A549 (cell line): ENCODE measurements around the gene FAM53B. TPM values are rescaled to one million over a fixed set of nuclear protein-coding genes. Genes with fewer than 3 reads are reported as not detected.

Experiments used
- ATAC-seq, 2 experiments: fragments of 200-7000 bp in 1 of 2; fragments of >200 bp in 1 of 2; cut with Nextera tagmentation in 1 of 2; cut with Tn5 transposase in 1 of 2; 3 replicates each; pipeline versions ENCODE4 v1.8.0 to v1.9.1; 2018 to 2020; ENCODE audit warnings: mild to moderate bottlenecking in 1 of 2, moderate library complexity in 1 of 2
- CTCF ChIA-PET: fragments of 300-600 bp; sonication (Branson Sonifier 250); formaldehyde crosslinking; extraction: SDS; loops from one replicate; lab custom pipeline; 2021; ENCODE audit warnings: antibody characterized with exemption, inconsistent platforms; lab: Yijun Ruan, JAX
- POLR2A ChIA-PET: fragments of 350-600 bp; formaldehyde crosslinking; extraction: SDS; loops from one replicate; lab custom pipeline; 2021; ENCODE audit warnings: antibody characterized with exemption, inconsistent platforms; lab: Yijun Ruan, JAX
- DNase-seq, 2 experiments: peaks; one replicate each; pipeline versions ENCODE4 v3.0.0 to v3.0.0-alpha.2; 2011 to 2016; ENCODE audit warnings: low read depth in 1 of 2, low spot score in 1 of 2
- FAIRE-seq: peaks from 2 replicates; lab custom pipeline; 2011; peaks lifted over from hg19 to GRCh38; lab: Jason Lieb, UNC
- H3K27ac ChIP-seq, 2 experiments: fragments of >200 bp; sonication (Bioruptor Twin); formaldehyde crosslinking; 3 replicates each; pipeline ENCODE4 v1.5.1; 2016 to 2017
- H3K4me1 ChIP-seq: fragments of >200 bp; sonication (Bioruptor Twin); formaldehyde crosslinking; 3 replicates; pipeline ENCODE4 v1.6.1; 2016
- H3K4me2 ChIP-seq: fragments of >200 bp; sonication (Bioruptor Twin); formaldehyde crosslinking; 3 replicates; pipeline ENCODE4 v1.6.1; 2016
- H3K4me3 ChIP-seq: fragments of >200 bp; sonication (Bioruptor Twin); formaldehyde crosslinking; 3 replicates; pipeline ENCODE4 v1.5.1; 2016
- H3K9me3 ChIP-seq: fragments of >200 bp; sonication (Bioruptor Twin); formaldehyde crosslinking; 3 replicates; pipeline ENCODE4 v1.6.1; 2016
- CBX2 ChIP-seq: fragments of 200-600 bp; sonication (generic); IDR thresholded peaks from 2 replicates; pipeline ENCODE4 v1.6.1; 2016; ENCODE audit warnings: low read depth, mild to moderate bottlenecking, borderline replicate concordance
- CEBPB ChIP-seq, 2 experiments: fragments of >200 bp in 1 of 2; sonication (Bioruptor Twin) in 1 of 2; formaldehyde crosslinking in 1 of 2; IDR thresholded peaks; 2 replicates each; pipeline ENCODE4 v1.6.1; 2012 to 2016
- CHD4 ChIP-seq: fragments of 200-600 bp; sonication (generic); IDR thresholded peaks from 2 replicates; pipeline ENCODE4 v1.6.1; 2016; ENCODE audit warnings: antibody characterized with exemption, mild to moderate bottlenecking, borderline replicate concordance
- ESRRA ChIP-seq: fragments of 150-350 bp; IDR thresholded peaks from 2 replicates; pipeline ENCODE4 v1.6.1; 2014; ENCODE audit warnings: mild to moderate bottlenecking, low read length, borderline replicate concordance
- FOSL2 ChIP-seq, 2 experiments: fragments of 450-650 bp in 1 of 2; fragments of >200 bp in 1 of 2; sonication (Bioruptor Twin) in 1 of 2; formaldehyde crosslinking; IDR thresholded peaks; 2 replicates each; pipeline versions ENCODE4 v1.5.0 to v1.6.1; 2016 to 2020; ENCODE audit warnings: mild to moderate bottlenecking in 1 of 2, moderate library complexity in 1 of 2
- FOXS1 ChIP-seq: fragments of 250-450 bp; sonication (Bioruptor Pico); IDR thresholded peaks from 2 replicates; pipeline ENCODE4 v1.5.0; 2020; ENCODE audit warnings: mild to moderate bottlenecking, moderate library complexity
- HDAC2 ChIP-seq: fragments of 200-600 bp; sonication (generic); IDR thresholded peaks from 2 replicates; pipeline ENCODE4 v1.6.1; 2016
- HOXA7 ChIP-seq: fragments of 250-450 bp; sonication (Bioruptor Pico); IDR thresholded peaks from 2 replicates; pipeline ENCODE4 v1.5.0; 2020; ENCODE audit warnings: mild to moderate bottlenecking, moderate library complexity
- HOXB13 ChIP-seq: fragments of 250-450 bp; sonication (Bioruptor Pico); IDR thresholded peaks from 2 replicates; pipeline ENCODE4 v1.5.0; 2020; ENCODE audit warnings: low read depth, mild to moderate bottlenecking, moderate library complexity
- JUN ChIP-seq, 2 experiments: fragments of >200 bp; sonication (Bioruptor Twin); formaldehyde crosslinking; IDR thresholded peaks; 2 replicates in 1 of 2; 3 replicates in 1 of 2; pipeline ENCODE4 v1.6.1; 2016 to 2017
- KDM5A ChIP-seq: fragments of 200-600 bp; sonication (generic); IDR thresholded peaks from 2 replicates; pipeline ENCODE4 v1.6.1; 2016; ENCODE audit warnings: antibody characterized with exemption, mild to moderate bottlenecking
- POLR2A ChIP-seq: IDR thresholded peaks from 2 replicates; pipeline ENCODE4 v1.6.1; 2012; ENCODE audit warnings: mild to moderate bottlenecking, low read length
- POLR2AphosphoS2 ChIP-seq: conservative IDR thresholded peaks from 2 replicates; pipeline ENCODE4 v1.6.1; 2012; ENCODE audit warnings: low read length, improper control_type of control experiment, inconsistent platforms
- RARB ChIP-seq: fragments of 250-450 bp; sonication (Bioruptor Pico); IDR thresholded peaks from 2 replicates; pipeline ENCODE4 v1.8.0; 2021; ENCODE audit warnings: mild to moderate bottlenecking, moderate library complexity
- SMC3 ChIP-seq: fragments of >200 bp; sonication (Bioruptor Twin); formaldehyde crosslinking; IDR thresholded peaks from 3 replicates; pipeline ENCODE4 v1.6.1; 2018; ENCODE audit warnings: inconsistent platforms
- SREBF2 ChIP-seq: fragments of 450-650 bp; IDR thresholded peaks from 2 replicates; pipeline ENCODE4 v1.6.1; 2014; ENCODE audit warnings: mild to moderate bottlenecking, moderate library complexity
- TFCP2L1 ChIP-seq: fragments of 250-450 bp; sonication (Bioruptor Pico); IDR thresholded peaks from 2 replicates; pipeline ENCODE4 v1.5.0; 2021; ENCODE audit warnings: mild to moderate bottlenecking
- ZNF302 ChIP-seq: fragments of 250-450 bp; sonication (Bioruptor Pico); IDR thresholded peaks from 2 replicates; pipeline ENCODE4 v1.9.0; 2021; ENCODE audit warnings: inconsistent platforms, mild to moderate bottlenecking, moderate library complexity
- ZSCAN20 ChIP-seq: fragments of 250-450 bp; sonication (Bioruptor Pico); IDR thresholded peaks from 2 replicates; pipeline ENCODE4 v1.8.0; 2022; ENCODE audit warnings: mild to moderate bottlenecking, moderate library complexity
- WGBS: methylation state at CpG from one replicate; pipeline ENCODE4 v1.1.6; 2017; ENCODE audit errors: missing lambda C conversion rate; 5-methylcytosine and 5-hydroxymethylcytosine counted together
- polyA plus RNA-seq, 4 experiments: library from polyadenylated mRNA; depleted of rRNA in 3 of 4; stranded (reverse); fragments of >200 nt; fragmentation: RNase III in 1 of 4; extraction: RNeasy Plus Mini Kit Qiagen cat#74134 plus additional on column Dnase treatment in 1 of 4; gene quantifications; 2 replicates in 3 of 4; 3 replicates in 1 of 4; pipeline ENCODE4 v1.2.3, GENCODE V29; 2011 to 2017
- TF ChIP-seq, protein P1 (sequence below): fragments of >200 bp; sonication (Bioruptor Twin); formaldehyde crosslinking; IDR thresholded peaks from 3 replicates; pipeline ENCODE4 v1.6.1; 2016
- TF ChIP-seq, protein P2 (sequence below): fragments of >200 bp; sonication (Bioruptor Twin); formaldehyde crosslinking; IDR thresholded peaks from 3 replicates; pipeline ENCODE4 v1.5.1; 2016
- TF ChIP-seq, protein P3 (sequence below): fragments of 200-600 bp; sonication (generic); IDR thresholded peaks from 2 replicates; pipeline ENCODE4 v1.6.1; 2016; ENCODE audit warnings: antibody characterized with exemption, mild to moderate bottlenecking, moderate library complexity
- TF ChIP-seq, protein P4 (sequence below): IDR thresholded peaks from 2 replicates; pipeline ENCODE4 v1.6.1; 2012; ENCODE audit warnings: low read depth, borderline replicate concordance

Gene FAM53B
- polyA plus RNA-seq, 2 of the 4 experiments (the other 2 are of a cell fraction): 5.1 to 8.5 TPM

- TF ChIP-seq, protein P1, sequence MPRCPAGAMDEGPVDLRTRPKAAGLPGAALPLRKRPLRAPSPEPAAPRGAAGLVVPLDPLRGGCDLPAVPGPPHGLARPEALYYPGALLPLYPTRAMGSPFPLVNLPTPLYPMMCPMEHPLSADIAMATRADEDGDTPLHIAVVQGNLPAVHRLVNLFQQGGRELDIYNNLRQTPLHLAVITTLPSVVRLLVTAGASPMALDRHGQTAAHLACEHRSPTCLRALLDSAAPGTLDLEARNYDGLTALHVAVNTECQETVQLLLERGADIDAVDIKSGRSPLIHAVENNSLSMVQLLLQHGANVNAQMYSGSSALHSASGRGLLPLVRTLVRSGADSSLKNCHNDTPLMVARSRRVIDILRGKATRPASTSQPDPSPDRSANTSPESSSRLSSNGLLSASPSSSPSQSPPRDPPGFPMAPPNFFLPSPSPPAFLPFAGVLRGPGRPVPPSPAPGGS: no peak
- no peak for TF ChIP-seq RARB
- TF ChIP-seq, protein P2, sequence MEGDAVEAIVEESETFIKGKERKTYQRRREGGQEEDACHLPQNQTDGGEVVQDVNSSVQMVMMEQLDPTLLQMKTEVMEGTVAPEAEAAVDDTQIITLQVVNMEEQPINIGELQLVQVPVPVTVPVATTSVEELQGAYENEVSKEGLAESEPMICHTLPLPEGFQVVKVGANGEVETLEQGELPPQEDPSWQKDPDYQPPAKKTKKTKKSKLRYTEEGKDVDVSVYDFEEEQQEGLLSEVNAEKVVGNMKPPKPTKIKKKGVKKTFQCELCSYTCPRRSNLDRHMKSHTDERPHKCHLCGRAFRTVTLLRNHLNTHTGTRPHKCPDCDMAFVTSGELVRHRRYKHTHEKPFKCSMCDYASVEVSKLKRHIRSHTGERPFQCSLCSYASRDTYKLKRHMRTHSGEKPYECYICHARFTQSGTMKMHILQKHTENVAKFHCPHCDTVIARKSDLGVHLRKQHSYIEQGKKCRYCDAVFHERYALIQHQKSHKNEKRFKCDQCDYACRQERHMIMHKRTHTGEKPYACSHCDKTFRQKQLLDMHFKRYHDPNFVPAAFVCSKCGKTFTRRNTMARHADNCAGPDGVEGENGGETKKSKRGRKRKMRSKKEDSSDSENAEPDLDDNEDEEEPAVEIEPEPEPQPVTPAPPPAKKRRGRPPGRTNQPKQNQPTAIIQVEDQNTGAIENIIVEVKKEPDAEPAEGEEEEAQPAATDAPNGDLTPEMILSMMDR: no peak
- no peak for TF ChIP-seq ZSCAN20
These were observed 89.5 kb downstream of the FAM53B start (continued) for GRCh38 chr10:124654686-124655085.

GRCh38 chr10:124653811-124654651, 90.1 kb downstream of the FAM53B start:
- ATAC-seq: no peak
- Histone ChIP-seq H3K9me3 (no peaks in the 10 kb centered on the region), H3K4me1 (no peaks in the 10 kb centered on the region; the same call in 2 of the 3 replicates), H3K4me3 (no peak overlapping the region), H3K27ac (no peak overlapping the region), H3K4me2 (no peak overlapping the region)
- WGBS: 90% methylated on average over 16 of the region's 17 CpGs
- ChIA-PET CTCF (interaction anchor here (1.2 to 1.4 kb wide), 3 partner anchors 10 to 77 kb away, joined by 3 to 4 read pairs (median 3); no protein-coding TSS in a partner anchor), POLR2A (no interaction called here)
- DNase-seq: no peak
- TF ChIP-seq TFCP2L1 (no peak), HDAC2 (no peak), CHD4 (no peak), ESRRA (no peak), ZSCAN20 (no peak), POLR2AphosphoS2 (no peak), CBX2 (no peak), FOSL2 (IDR thresholded peaks at IDR 0.05) (no peak), FOSL2 (CRISPR knock-in tag; IDR thresholded peaks at IDR 0.05) (no peak), HOXA7 (no peak), FOXS1 (CRISPR knock-in tag) (no peak), POLR2A (no peak), KDM5A (no peak), CEBPB (IDR thresholded peaks at IDR 0.05) (no peak)
- FAIRE-seq: no peak

DNA sequence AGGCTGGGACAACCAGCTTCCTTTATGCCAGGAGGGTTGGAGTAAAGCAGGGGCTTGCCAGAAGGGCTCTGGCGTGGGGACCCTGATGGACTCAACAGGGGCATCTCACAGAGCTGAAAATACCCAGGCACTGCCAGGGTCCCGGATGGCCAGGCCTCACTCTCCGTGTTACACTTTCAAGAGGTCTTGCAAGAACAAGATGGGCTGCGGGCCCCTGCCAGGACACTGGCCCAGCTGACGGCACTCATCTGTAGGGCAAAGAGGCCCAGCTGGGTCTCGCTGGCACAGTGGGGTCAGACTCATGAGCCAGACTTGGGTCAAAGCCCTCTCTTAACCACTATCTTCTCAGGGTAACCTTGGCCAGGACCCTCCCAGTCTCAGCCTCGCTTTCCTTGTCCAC, 90.9 kb downstream of the FAM53B start:
- Histone ChIP-seq H3K9me3 (no peaks in the 10 kb centered on the region), H3K4me1 (no peaks in the 10 kb centered on the region; the same call in 1 of the 3 replicates), H3K4me3 (no peak overlapping the region), H3K27ac (no peak overlapping the region), H3K4me2 (no peak overlapping the region)
- DNase-seq (no peak), FAIRE-seq (no peak), ATAC-seq (no peak)
- ChIA-PET CTCF (interaction anchor here (1.0 to 1.4 kb wide), 5 partner anchors 9 to 174 kb away, joined by 3 to 5 read pairs (median 3); no protein-coding TSS in a partner anchor), POLR2A (no interaction called here)
- 74% methylated on average over 5 of the region's 7 CpGs for WGBS
- TF ChIP-seq SMC3 (no peak), SREBF2 (no peak), HOXB13 (CRISPR knock-in tag) (no peak), RARB (no peak), ZNF302 (CRISPR knock-in tag) (no peak), JUN (IDR thresholded peaks at IDR 0.05) (no peak), HDAC2 (no peak), FOSL2 (IDR thresholded peaks at IDR 0.05) (no peak), FOSL2 (CRISPR knock-in tag; IDR thresholded peaks at IDR 0.05) (no peak)
- TF ChIP-seq, protein P3, sequence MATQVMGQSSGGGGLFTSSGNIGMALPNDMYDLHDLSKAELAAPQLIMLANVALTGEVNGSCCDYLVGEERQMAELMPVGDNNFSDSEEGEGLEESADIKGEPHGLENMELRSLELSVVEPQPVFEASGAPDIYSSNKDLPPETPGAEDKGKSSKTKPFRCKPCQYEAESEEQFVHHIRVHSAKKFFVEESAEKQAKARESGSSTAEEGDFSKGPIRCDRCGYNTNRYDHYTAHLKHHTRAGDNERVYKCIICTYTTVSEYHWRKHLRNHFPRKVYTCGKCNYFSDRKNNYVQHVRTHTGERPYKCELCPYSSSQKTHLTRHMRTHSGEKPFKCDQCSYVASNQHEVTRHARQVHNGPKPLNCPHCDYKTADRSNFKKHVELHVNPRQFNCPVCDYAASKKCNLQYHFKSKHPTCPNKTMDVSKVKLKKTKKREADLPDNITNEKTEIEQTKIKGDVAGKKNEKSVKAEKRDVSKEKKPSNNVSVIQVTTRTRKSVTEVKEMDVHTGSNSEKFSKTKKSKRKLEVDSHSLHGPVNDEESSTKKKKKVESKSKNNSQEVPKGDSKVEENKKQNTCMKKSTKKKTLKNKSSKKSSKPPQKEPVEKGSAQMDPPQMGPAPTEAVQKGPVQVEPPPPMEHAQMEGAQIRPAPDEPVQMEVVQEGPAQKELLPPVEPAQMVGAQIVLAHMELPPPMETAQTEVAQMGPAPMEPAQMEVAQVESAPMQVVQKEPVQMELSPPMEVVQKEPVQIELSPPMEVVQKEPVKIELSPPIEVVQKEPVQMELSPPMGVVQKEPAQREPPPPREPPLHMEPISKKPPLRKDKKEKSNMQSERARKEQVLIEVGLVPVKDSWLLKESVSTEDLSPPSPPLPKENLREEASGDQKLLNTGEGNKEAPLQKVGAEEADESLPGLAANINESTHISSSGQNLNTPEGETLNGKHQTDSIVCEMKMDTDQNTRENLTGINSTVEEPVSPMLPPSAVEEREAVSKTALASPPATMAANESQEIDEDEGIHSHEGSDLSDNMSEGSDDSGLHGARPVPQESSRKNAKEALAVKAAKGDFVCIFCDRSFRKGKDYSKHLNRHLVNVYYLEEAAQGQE: no peak
- TF ChIP-seq, protein P2: no peak
- TF ChIP-seq, protein P4, sequence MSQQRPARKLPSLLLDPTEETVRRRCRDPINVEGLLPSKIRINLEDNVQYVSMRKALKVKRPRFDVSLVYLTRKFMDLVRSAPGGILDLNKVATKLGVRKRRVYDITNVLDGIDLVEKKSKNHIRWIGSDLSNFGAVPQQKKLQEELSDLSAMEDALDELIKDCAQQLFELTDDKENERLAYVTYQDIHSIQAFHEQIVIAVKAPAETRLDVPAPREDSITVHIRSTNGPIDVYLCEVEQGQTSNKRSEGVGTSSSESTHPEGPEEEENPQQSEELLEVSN: no peak
